ENCODE results near the gene F2RL2. TPM values are rescaled to one million over a fixed set of nuclear protein-coding genes. Genes with fewer than 3 reads are reported as not detected.

F2RL2 gene
- total RNA-seq, 4 donors from 2014 or later = 2.8 to 7.1 (median 4.6) TPM

DNA sequence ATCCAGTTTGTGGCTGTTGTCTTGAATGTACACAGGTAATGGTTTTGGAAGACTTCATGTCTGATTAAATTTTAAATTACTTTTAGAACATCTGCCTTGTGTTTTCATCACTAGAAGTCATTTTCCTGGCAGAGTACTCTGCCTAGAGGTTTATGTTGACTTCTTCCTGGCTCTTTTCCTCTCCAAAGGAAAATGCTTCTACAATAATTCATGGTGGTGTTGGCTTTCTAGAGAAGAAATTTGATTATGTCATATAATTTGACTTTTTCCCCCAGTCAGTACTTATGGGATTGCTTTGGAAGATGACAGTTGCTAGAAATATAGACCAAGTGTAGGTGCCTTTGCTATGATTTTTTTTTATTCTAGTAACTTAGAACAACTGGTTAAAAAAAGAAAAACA is 46.8 kb downstream of the F2RL2 start:
- intact Hi-C loops (cut with DNase I) = no loop called here
- no peak for DNase-seq (ENCODE audit: extremely low spot score)
- TF ChIP-seq POLR2A (IDR thresholded peaks at IDR 0.05; ENCODE audit: low read depth) = no peak
- TF ChIP-seq, protein P1, sequence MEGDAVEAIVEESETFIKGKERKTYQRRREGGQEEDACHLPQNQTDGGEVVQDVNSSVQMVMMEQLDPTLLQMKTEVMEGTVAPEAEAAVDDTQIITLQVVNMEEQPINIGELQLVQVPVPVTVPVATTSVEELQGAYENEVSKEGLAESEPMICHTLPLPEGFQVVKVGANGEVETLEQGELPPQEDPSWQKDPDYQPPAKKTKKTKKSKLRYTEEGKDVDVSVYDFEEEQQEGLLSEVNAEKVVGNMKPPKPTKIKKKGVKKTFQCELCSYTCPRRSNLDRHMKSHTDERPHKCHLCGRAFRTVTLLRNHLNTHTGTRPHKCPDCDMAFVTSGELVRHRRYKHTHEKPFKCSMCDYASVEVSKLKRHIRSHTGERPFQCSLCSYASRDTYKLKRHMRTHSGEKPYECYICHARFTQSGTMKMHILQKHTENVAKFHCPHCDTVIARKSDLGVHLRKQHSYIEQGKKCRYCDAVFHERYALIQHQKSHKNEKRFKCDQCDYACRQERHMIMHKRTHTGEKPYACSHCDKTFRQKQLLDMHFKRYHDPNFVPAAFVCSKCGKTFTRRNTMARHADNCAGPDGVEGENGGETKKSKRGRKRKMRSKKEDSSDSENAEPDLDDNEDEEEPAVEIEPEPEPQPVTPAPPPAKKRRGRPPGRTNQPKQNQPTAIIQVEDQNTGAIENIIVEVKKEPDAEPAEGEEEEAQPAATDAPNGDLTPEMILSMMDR (IDR thresholded peaks at IDR 0.05) = no peak
- no peak for TF ChIP-seq EP300 (IDR thresholded peaks at IDR 0.05)
- TF ChIP-seq POLR2AphosphoS5 (IDR thresholded peaks at IDR 0.05) = no peak
- Histone ChIP-seq H3K4me1 (peaks cover 0 to 24% (median 14%) of the 10 kb centered on the region in 4 donors), H3K27me3 (peaks cover 0 to 3% (median 0%) of the 10 kb centered on the region in 4 donors), H3K4me3 (no peak overlapping the region), H3K36me3 (no peaks in the 10 kb centered on the region), H3K27ac (replicated peaks in 1 of 4) (no peak overlapping the region), H3K9me3 (no peaks in the 10 kb centered on the region)

DNA sequence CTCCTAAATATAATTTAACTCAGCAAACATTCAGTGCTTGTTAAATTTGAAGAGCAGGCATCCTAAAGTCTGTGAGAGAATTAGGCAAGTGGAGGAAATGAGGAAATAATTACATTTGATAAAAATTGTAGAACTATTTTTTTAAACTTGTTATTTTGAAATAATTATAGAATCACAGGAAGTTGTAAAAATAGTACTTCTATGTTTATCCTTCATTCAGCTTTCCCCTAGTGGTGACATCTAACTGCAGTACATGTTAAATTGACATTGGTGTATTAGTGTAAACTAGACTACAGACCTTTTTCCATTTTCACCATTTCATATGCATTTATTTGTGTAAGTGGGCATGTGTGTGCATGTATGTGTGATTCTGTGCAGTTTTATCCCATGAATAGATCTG is 51.6 kb downstream of the F2RL2 start:
- Histone ChIP-seq H3K36me3 (no peaks in the 10 kb centered on the region), H3K4me3 (no peak overlapping the region), H3K27ac (replicated peaks in 1 of 4) (no peak overlapping the region), H3K27me3 (no peaks in the 10 kb centered on the region), H3K4me1 (peaks cover 0 to 23% (median 3%) of the 10 kb centered on the region in 4 donors), H3K9me3 (no peaks in the 10 kb centered on the region)
- TF ChIP-seq POLR2AphosphoS5 (IDR thresholded peaks at IDR 0.05) (no peak), POLR2A (IDR thresholded peaks at IDR 0.05; ENCODE audit: low read depth) (no peak), EP300 (IDR thresholded peaks at IDR 0.05) (no peak)
- TF ChIP-seq, protein P1 (IDR thresholded peaks at IDR 0.05) = peak in 1 of 3 experiments; percentile 9
- DNase-seq (ENCODE audit: extremely low spot score) = no peak
- intact Hi-C loops (cut with DNase I) = no loop called here

GRCh38 chr5:76570153-76570552 is 53.0 kb downstream of the F2RL2 start:
- H3K4me3 ChIP-seq = no peak overlapping the region
- intact Hi-C loops (cut with DNase I) = no loop called here
- H3K36me3 ChIP-seq = no peaks in the 10 kb centered on the region
- H3K27me3 ChIP-seq = no peaks in the 10 kb centered on the region
- 75% methylated on average over 4 of the region's 4 CpGs for WGBS
- no peak overlapping the region for H3K27ac ChIP-seq (replicated peaks in 1 of 4)
- TF ChIP-seq POLR2AphosphoS5 (IDR thresholded peaks at IDR 0.05) (no peak), EP300 (IDR thresholded peaks at IDR 0.05) (no peak), POLR2A (IDR thresholded peaks at IDR 0.05; ENCODE audit: low read depth) (no peak)
- TF ChIP-seq, protein P1 (IDR thresholded peaks at IDR 0.05) = no peak
- DNase-seq (ENCODE audit: extremely low spot score) = no peak
- no peaks in the 10 kb centered on the region for H3K9me3 ChIP-seq
- H3K4me1 ChIP-seq = peaks cover 0 to 19% (median 0%) of the 10 kb centered on the region in 4 donors

Other genes with a start within 250 kb of the F2RL2 start
- 10 to 100 TPM; 14.9 to 30.7 (median 20.8) TPM for gene IQGAP2, start 220.1 kb downstream of the F2RL2 start, total RNA-seq
- gene F2R, start 92.7 kb upstream of the F2RL2 start, total RNA-seq = 10 to 100 TPM; 12.1 to 14.1 (median 13.9) TPM
- 1 to 10 TPM in 2 of 4 donors, under 1 TPM in 2; 0.26 to 1.3 (median 0.85) TPM for gene F2RL1, start 195.6 kb upstream of the F2RL2 start, total RNA-seq
- gene S100Z, start 226.6 kb upstream of the F2RL2 start, total RNA-seq = not detected

Data from esophagus muscularis mucosa (tissue), 4 donors.